ENCODE data around the gene CAMK4.
"Not testable (repeated sequence)": the region's sequence is repeated elsewhere in the genome, so short reads cannot be mapped to it uniquely, and the experiment has no call there.

The CAMK4 gene

GRCh38 chr5:111310711-111311620 is 86.8 kb downstream of the CAMK4 start:
- no peak for DNase-seq (ENCODE audit: low read depth in 2 of 3, low spot score in 2 of 3)

- DNase-seq (ENCODE audit: low read depth in 2 of 3, low spot score in 2 of 3): no peak
Measured at GRCh38 chr5:111311666-111312065, 87.5 kb downstream of the CAMK4 start.

- DNase-seq (ENCODE audit: low read depth in 2 of 3, low spot score in 2 of 3): no peak
Measured at GRCh38 chr5:111313017-111313724, 89.0 kb downstream of the CAMK4 start.

GRCh38 chr5:111320953-111321352 is 96.8 kb downstream of the CAMK4 start:
- no peak for DNase-seq (ENCODE audit: low read depth in 2 of 3, low spot score in 2 of 3)

- no peak for DNase-seq (ENCODE audit: low read depth in 2 of 3, low spot score in 2 of 3)
Measured at GRCh38 chr5:111321376-111321775, 97.2 kb downstream of the CAMK4 start.

GRCh38 chr5:111326551-111326950 is 102.4 kb downstream of the CAMK4 start:
- DNase-seq (ENCODE audit: low read depth in 2 of 3, low spot score in 2 of 3): no peak

- no peak for DNase-seq (ENCODE audit: low read depth in 2 of 3, low spot score in 2 of 3)
Measured at GRCh38 chr5:111337133-111337532, 112.9 kb downstream of the CAMK4 start.

GRCh38 chr5:111337688-111338087 is 113.5 kb downstream of the CAMK4 start:
- DNase-seq (ENCODE audit: low read depth in 2 of 3, low spot score in 2 of 3): no peak

GRCh38 chr5:111345731-111346130 is 121.5 kb downstream of the CAMK4 start:
- no peak for DNase-seq (ENCODE audit: low read depth in 2 of 3, low spot score in 2 of 3)

GRCh38 chr5:111347021-111347420 is 122.8 kb downstream of the CAMK4 start:
- DNase-seq (ENCODE audit: low read depth in 2 of 3, low spot score in 2 of 3): no peak

GRCh38 chr5:111348661-111349329 is 124.6 kb downstream of the CAMK4 start:
- DNase-seq (ENCODE audit: low read depth in 2 of 3, low spot score in 2 of 3): no peak

- DNase-seq (ENCODE audit: low read depth in 2 of 3, low spot score in 2 of 3): no peak
Measured at GRCh38 chr5:111349429-111349828, 125.2 kb downstream of the CAMK4 start.

- no peak for DNase-seq (ENCODE audit: low read depth in 2 of 3, low spot score in 2 of 3)
Measured at GRCh38 chr5:111353035-111353434, 128.9 kb downstream of the CAMK4 start.

- DNase-seq (ENCODE audit: low read depth in 2 of 3, low spot score in 2 of 3): not testable (repeated sequence)
Measured at GRCh38 chr5:111358726-111359125, 134.5 kb downstream of the CAMK4 start.

GRCh38 chr5:111360173-111360572 is 136.0 kb downstream of the CAMK4 start:
- no peak for DNase-seq (ENCODE audit: low read depth in 2 of 3, low spot score in 2 of 3)

- no peak for DNase-seq (ENCODE audit: low read depth in 2 of 3, low spot score in 2 of 3)
Measured at GRCh38 chr5:111364992-111365391, 140.8 kb downstream of the CAMK4 start.

- no peak for DNase-seq (ENCODE audit: low read depth in 2 of 3, low spot score in 2 of 3)
Measured at GRCh38 chr5:111366388-111366787, 142.2 kb downstream of the CAMK4 start.

- DNase-seq (ENCODE audit: low read depth in 2 of 3, low spot score in 2 of 3): no peak
Measured at GRCh38 chr5:111367115-111367514, 142.9 kb downstream of the CAMK4 start.

- no peak for DNase-seq (ENCODE audit: low read depth in 2 of 3, low spot score in 2 of 3)
Measured at GRCh38 chr5:111372799-111373198, 148.6 kb downstream of the CAMK4 start.

- DNase-seq (ENCODE audit: low read depth in 2 of 3, low spot score in 2 of 3): no peak
Measured at GRCh38 chr5:111374380-111374779, 150.2 kb downstream of the CAMK4 start.

GRCh38 chr5:111375645-111376044 is 151.5 kb downstream of the CAMK4 start:
- no peak for DNase-seq (ENCODE audit: low read depth in 2 of 3, low spot score in 2 of 3)

GRCh38 chr5:111377306-111377705 is 153.1 kb downstream of the CAMK4 start:
- no peak for DNase-seq (ENCODE audit: low read depth in 2 of 3, low spot score in 2 of 3)
